HEK293 (cell line): ENCODE results near the gene TMED1.

ENCODE experiments used
- CTCF ChIA-PET: fragments of 350-600 bp; formaldehyde crosslinking; extraction: SDS; loops from one replicate; lab custom pipeline; 2021; ENCODE audit warnings: antibody characterized with exemption; lab: Yijun Ruan, JAX
- POLR2A ChIA-PET: fragments of 300-600 bp; formaldehyde crosslinking; extraction: SDS; loops from one replicate; lab custom pipeline; 2020; ENCODE audit warnings: antibody characterized with exemption, inconsistent platforms; lab: Yijun Ruan, JAX
- H3K27ac ChIP-seq: fragments of 200-500 bp; sonication (Bioruptor generic); 2 replicates; pipeline ENCODE4 v1.5.1; 2014; ENCODE audit warnings: low read depth, low read length, control low read depth, inconsistent platforms; ENCODE audit errors: extremely low read depth
- H3K36me3 ChIP-seq, 2 experiments: fragments of 200-500 bp in 1 of 2; sonication (Bioruptor generic) in 1 of 2; 1 replicate in 1 of 2; 2 replicates in 1 of 2; pipeline ENCODE4 v1.5.1; 2014 to 2017; ENCODE audit warnings: inconsistent platforms in 2 of 2, low read length in 2 of 2; ENCODE audit not compliant: control insufficient read depth in 2 of 2, insufficient read depth in 1 of 2
- H3K4me1 ChIP-seq: fragments of 200-500 bp; sonication (Bioruptor generic); 2 replicates; pipeline ENCODE4 v1.5.1; 2014; ENCODE audit warnings: mild to moderate bottlenecking, low read length, inconsistent platforms; ENCODE audit not compliant: control insufficient read depth, insufficient read depth
- H3K4me3 ChIP-seq: 2 replicates; pipeline ENCODE4 v1.5.1; 2011; ENCODE audit warnings: low read depth, mild to moderate bottlenecking, control low read depth, low read length, moderate library complexity
- H3K9me3 ChIP-seq: fragments of 200-500 bp; sonication (Bioruptor generic); 2 replicates; pipeline ENCODE4 v1.5.1; 2014; ENCODE audit warnings: low read depth, low read length, inconsistent platforms; ENCODE audit not compliant: control insufficient read depth, insufficient read depth
- BCL11B ChIP-seq: fragments of 450-650 bp; formaldehyde crosslinking; IDR thresholded peaks from 2 replicates; pipeline ENCODE4 v1.5.1; 2016; ENCODE audit warnings: low read depth, missing biosample characterization, missing genetic modification characterization
- EGR2 ChIP-seq: fragments of 450-650 bp; formaldehyde crosslinking; IDR thresholded peaks from 2 replicates; pipeline ENCODE4 v1.5.1; 2016; ENCODE audit warnings: low read depth, missing biosample characterization, missing genetic modification characterization
- INSM2 ChIP-seq: fragments of 450-650 bp; formaldehyde crosslinking; IDR thresholded peaks from 2 replicates; pipeline ENCODE4 v1.5.1; 2016; ENCODE audit warnings: missing biosample characterization, missing genetic modification characterization
- OSR2 ChIP-seq: fragments of 450-650 bp; formaldehyde crosslinking; IDR thresholded peaks from 2 replicates; pipeline ENCODE4 v1.5.1; 2016; ENCODE audit warnings: missing biosample characterization, missing genetic modification characterization
- ZBTB20 ChIP-seq: fragments of 450-650 bp; formaldehyde crosslinking; IDR thresholded peaks from 2 replicates; pipeline ENCODE4 v1.5.1; 2016; ENCODE audit warnings: missing biosample characterization, missing genetic modification characterization
- ZIC2 ChIP-seq: fragments of 450-650 bp; formaldehyde crosslinking; IDR thresholded peaks from 2 replicates; pipeline ENCODE4 v1.5.1; 2016; ENCODE audit warnings: missing biosample characterization, missing genetic modification characterization
- ZNF211 ChIP-seq: fragments of 450-650 bp; formaldehyde crosslinking; IDR thresholded peaks from 2 replicates; pipeline ENCODE4 v1.5.1; 2016; ENCODE audit warnings: low read depth, missing biosample characterization, missing genetic modification characterization
- ZNF335 ChIP-seq: fragments of 450-650 bp; formaldehyde crosslinking; conservative IDR thresholded peaks from 2 replicates; pipeline ENCODE4 v1.5.1; 2016; ENCODE audit warnings: missing biosample characterization, missing genetic modification characterization
- ZNF366 ChIP-seq: fragments of 450-650 bp; formaldehyde crosslinking; conservative IDR thresholded peaks from 2 replicates; pipeline ENCODE4 v1.5.1; 2016; ENCODE audit warnings: missing biosample characterization, missing genetic modification characterization
- ZNF394 ChIP-seq: fragments of 450-650 bp; formaldehyde crosslinking; IDR thresholded peaks from 2 replicates; pipeline ENCODE4 v1.5.1; 2016; ENCODE audit warnings: missing biosample characterization, missing genetic modification characterization, mild to moderate bottlenecking, moderate library complexity, borderline replicate concordance
- ZNF398 ChIP-seq: fragments of 450-650 bp; formaldehyde crosslinking; IDR thresholded peaks from 2 replicates; pipeline ENCODE4 v1.5.1; 2017; ENCODE audit warnings: missing biosample characterization, missing genetic modification characterization
- ZNF514 ChIP-seq: fragments of 450-650 bp; formaldehyde crosslinking; IDR thresholded peaks from 2 replicates; pipeline ENCODE4 v1.5.1; 2016; ENCODE audit warnings: missing biosample characterization, missing genetic modification characterization
- ZNF544 ChIP-seq: fragments of 450-650 bp; formaldehyde crosslinking; IDR thresholded peaks from 2 replicates; pipeline ENCODE4 v1.5.0; 2017; ENCODE audit warnings: missing biosample characterization, missing genetic modification characterization
- ZNF561 ChIP-seq: fragments of 450-650 bp; IDR thresholded peaks from 2 replicates; pipeline ENCODE4 v1.5.1; 2018; ENCODE audit warnings: missing biosample characterization, missing genetic modification characterization, borderline replicate concordance
- ZNF596 ChIP-seq: fragments of 450-650 bp; IDR thresholded peaks from 2 replicates; pipeline ENCODE4 v1.5.0; 2018; ENCODE audit warnings: missing biosample characterization, mild to moderate bottlenecking, missing genetic modification characterization, moderate library complexity
- ZNF624 ChIP-seq: fragments of 450-650 bp; formaldehyde crosslinking; IDR thresholded peaks from 2 replicates; pipeline ENCODE4 v1.5.1; 2017; ENCODE audit warnings: missing biosample characterization, missing genetic modification characterization
- ZNF658 ChIP-seq: fragments of 450-650 bp; formaldehyde crosslinking; IDR thresholded peaks from 2 replicates; pipeline ENCODE4; 2016; ENCODE audit warnings: missing biosample characterization, missing genetic modification characterization
- ZNF837 ChIP-seq: fragments of 450-650 bp; formaldehyde crosslinking; IDR thresholded peaks from 2 replicates; pipeline ENCODE4 v1.5.1; 2016; ENCODE audit warnings: missing biosample characterization, missing genetic modification characterization
- ZSCAN23 ChIP-seq: fragments of 450-650 bp; formaldehyde crosslinking; IDR thresholded peaks from 2 replicates; pipeline ENCODE4 v1.5.1; 2016; ENCODE audit warnings: missing biosample characterization, missing genetic modification characterization
- TF ChIP-seq, protein P1 (sequence below): fragments of 450-650 bp; formaldehyde crosslinking; IDR thresholded peaks from 2 replicates; pipeline ENCODE4 v1.5.1; 2017; ENCODE audit warnings: missing biosample characterization, missing genetic modification characterization
- TF ChIP-seq, protein P2 (sequence below): fragments of 450-650 bp; formaldehyde crosslinking; conservative IDR thresholded peaks from 2 replicates; pipeline ENCODE4 v1.5.1; 2016; ENCODE audit warnings: low read depth, missing biosample characterization, missing genetic modification characterization
- TF ChIP-seq, protein P3 (sequence below): fragments of 450-650 bp; formaldehyde crosslinking; IDR thresholded peaks from 2 replicates; pipeline ENCODE4 v1.5.1; 2016; ENCODE audit warnings: missing biosample characterization, missing genetic modification characterization, borderline replicate concordance
- TF ChIP-seq, protein P4 (sequence below): fragments of 450-650 bp; formaldehyde crosslinking; IDR thresholded peaks from 2 replicates; pipeline ENCODE4 v1.5.1; 2016; ENCODE audit warnings: missing biosample characterization, missing genetic modification characterization

TMED1 gene

GRCh38 chr19:10870501-10870954 lies 34.5 kb upstream of the TMED1 start:
- Histone ChIP-seq H3K4me3 (peak overlapping the region; percentile 40), H3K36me3 (peaks cover 8 to 13% of the 10 kb centered on the region in 2 experiments; a peak in 2 of 3 replicates), H3K4me1 (no peaks in the 10 kb centered on the region), H3K9me3 (no peaks in the 10 kb centered on the region), H3K27ac (peak overlapping the region; percentile 38; the same call in 1 of the 2 replicates)
- ChIA-PET CTCF (interaction anchor here (0.6 to 3.1 kb wide), 13 partner anchors 7 to 327 kb away, joined by 3 to 18 read pairs (median 4); partner anchors contain the start of gene DNM2), POLR2A (interaction anchor here (0.6 to 1.9 kb wide), 2 partner anchors 18 to 35 kb away, joined by 3 to 10 read pairs; partner anchors contain the start of gene TMED1)
- TF ChIP-seq ZNF544, result no peak
- peak; percentile 93 for TF ChIP-seq ZNF335 (tag by site-specific recombination)
- TF ChIP-seq INSM2 (tag by site-specific recombination), result peak; percentile 28; the same call in 1 of the 2 replicates
- no peak for TF ChIP-seq ZNF514 (tag by site-specific recombination)
- TF ChIP-seq ZBTB20 (tag by site-specific recombination), result peak; percentile 86
- TF ChIP-seq ZSCAN23 (tag by site-specific recombination), result 0 out of 2 replicates have a peak, but pooled peaks have one; percentile 9
- TF ChIP-seq ZIC2, result peak; percentile 30; the same call in 1 of the 2 replicates
- TF ChIP-seq ZNF398 (tag by site-specific recombination), result 0 out of 2 replicates have a peak, but pooled peaks have one; percentile 15
- TF ChIP-seq ZNF561, result no peak
- TF ChIP-seq, protein P1, sequence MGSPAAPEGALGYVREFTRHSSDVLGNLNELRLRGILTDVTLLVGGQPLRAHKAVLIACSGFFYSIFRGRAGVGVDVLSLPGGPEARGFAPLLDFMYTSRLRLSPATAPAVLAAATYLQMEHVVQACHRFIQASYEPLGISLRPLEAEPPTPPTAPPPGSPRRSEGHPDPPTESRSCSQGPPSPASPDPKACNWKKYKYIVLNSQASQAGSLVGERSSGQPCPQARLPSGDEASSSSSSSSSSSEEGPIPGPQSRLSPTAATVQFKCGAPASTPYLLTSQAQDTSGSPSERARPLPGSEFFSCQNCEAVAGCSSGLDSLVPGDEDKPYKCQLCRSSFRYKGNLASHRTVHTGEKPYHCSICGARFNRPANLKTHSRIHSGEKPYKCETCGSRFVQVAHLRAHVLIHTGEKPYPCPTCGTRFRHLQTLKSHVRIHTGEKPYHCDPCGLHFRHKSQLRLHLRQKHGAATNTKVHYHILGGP, result no peak
- TF ChIP-seq, protein P2, sequence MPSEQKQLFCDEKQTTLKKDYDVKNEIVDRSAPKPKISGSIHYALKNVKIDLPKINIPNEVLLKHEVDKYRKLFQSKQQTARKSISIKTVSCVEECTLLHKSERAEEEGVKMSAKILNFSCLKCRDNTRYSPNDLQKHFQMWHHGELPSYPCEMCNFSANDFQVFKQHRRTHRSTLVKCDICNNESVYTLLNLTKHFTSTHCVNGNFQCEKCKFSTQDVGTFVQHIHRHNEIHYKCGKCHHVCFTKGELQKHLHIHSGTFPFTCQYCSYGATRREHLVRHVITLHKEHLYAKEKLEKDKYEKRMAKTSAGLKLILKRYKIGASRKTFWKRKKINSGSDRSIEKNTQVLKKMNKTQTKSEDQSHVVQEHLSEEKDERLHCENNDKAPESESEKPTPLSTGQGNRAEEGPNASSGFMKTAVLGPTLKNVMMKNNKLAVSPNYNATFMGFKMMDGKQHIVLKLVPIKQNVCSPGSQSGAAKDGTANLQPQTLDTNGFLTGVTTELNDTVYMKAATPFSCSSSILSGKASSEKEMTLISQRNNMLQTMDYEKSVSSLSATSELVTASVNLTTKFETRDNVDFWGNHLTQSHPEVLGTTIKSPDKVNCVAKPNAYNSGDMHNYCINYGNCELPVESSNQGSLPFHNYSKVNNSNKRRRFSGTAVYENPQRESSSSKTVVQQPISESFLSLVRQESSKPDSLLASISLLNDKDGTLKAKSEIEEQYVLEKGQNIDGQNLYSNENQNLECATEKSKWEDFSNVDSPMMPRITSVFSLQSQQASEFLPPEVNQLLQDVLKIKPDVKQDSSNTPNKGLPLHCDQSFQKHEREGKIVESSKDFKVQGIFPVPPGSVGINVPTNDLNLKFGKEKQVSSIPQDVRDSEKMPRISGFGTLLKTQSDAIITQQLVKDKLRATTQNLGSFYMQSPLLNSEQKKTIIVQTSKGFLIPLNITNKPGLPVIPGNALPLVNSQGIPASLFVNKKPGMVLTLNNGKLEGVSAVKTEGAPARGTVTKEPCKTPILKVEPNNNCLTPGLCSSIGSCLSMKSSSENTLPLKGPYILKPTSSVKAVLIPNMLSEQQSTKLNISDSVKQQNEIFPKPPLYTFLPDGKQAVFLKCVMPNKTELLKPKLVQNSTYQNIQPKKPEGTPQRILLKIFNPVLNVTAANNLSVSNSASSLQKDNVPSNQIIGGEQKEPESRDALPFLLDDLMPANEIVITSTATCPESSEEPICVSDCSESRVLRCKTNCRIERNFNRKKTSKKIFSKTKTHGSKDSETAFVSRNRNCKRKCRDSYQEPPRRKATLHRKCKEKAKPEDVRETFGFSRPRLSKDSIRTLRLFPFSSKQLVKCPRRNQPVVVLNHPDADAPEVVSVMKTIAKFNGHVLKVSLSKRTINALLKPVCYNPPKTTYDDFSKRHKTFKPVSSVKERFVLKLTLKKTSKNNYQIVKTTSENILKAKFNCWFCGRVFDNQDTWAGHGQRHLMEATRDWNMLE (tag by site-specific recombination), result no peak
- TF ChIP-seq EGR2 (tag by site-specific recombination), result peak; percentile 85
- TF ChIP-seq ZNF211 (tag by site-specific recombination), result no peak
- peak; percentile 55; the same call in 1 of the 2 replicates for TF ChIP-seq BCL11B
- TF ChIP-seq, protein P3, sequence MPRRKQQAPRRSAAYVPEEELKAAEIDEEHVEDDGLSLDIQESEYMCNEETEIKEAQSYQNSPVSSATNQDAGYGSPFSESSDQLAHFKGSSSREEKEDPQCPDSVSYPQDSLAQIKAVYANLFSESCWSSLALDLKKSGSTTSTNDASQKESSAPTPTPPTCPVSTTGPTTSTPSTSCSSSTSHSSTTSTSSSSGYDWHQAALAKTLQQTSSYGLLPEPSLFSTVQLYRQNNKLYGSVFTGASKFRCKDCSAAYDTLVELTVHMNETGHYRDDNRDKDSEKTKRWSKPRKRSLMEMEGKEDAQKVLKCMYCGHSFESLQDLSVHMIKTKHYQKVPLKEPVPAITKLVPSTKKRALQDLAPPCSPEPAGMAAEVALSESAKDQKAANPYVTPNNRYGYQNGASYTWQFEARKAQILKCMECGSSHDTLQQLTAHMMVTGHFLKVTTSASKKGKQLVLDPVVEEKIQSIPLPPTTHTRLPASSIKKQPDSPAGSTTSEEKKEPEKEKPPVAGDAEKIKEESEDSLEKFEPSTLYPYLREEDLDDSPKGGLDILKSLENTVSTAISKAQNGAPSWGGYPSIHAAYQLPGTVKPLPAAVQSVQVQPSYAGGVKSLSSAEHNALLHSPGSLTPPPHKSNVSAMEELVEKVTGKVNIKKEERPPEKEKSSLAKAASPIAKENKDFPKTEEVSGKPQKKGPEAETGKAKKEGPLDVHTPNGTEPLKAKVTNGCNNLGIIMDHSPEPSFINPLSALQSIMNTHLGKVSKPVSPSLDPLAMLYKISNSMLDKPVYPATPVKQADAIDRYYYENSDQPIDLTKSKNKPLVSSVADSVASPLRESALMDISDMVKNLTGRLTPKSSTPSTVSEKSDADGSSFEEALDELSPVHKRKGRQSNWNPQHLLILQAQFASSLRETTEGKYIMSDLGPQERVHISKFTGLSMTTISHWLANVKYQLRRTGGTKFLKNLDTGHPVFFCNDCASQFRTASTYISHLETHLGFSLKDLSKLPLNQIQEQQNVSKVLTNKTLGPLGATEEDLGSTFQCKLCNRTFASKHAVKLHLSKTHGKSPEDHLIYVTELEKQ, result peak; percentile 7; the same call in 1 of the 2 replicates
- no peak for TF ChIP-seq ZNF837 (tag by site-specific recombination)
- TF ChIP-seq ZNF596, result no peak
- no peak for TF ChIP-seq ZNF658 (tag by site-specific recombination)
- TF ChIP-seq, protein P4, sequence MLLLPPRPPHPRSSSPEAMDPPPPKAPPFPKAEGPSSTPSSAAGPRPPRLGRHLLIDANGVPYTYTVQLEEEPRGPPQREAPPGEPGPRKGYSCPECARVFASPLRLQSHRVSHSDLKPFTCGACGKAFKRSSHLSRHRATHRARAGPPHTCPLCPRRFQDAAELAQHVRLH (tag by site-specific recombination), result no peak
- TF ChIP-seq ZNF366, result peak; percentile 56; the same call in 1 of the 2 replicates
- TF ChIP-seq ZNF624 (tag by site-specific recombination), result no peak
- TF ChIP-seq OSR2 (tag by site-specific recombination), result no peak
- no peak for TF ChIP-seq ZNF394 (tag by site-specific recombination)
